Hepatocyte (in vitro differentiated cells): ENCODE results near the gene ROR2.

Experiments
- CTCF ChIP-seq: fragments of 200-600 bp; sonication (generic); IDR thresholded peaks from 2 replicates; pipeline ENCODE4 v1.5.1; 2016; ENCODE audit warnings: antibody characterized with exemption, mild to moderate bottlenecking; ENCODE audit not compliant: poor library complexity
- EZH2 ChIP-seq: fragments of 200-600 bp; sonication (generic); IDR thresholded peaks from 2 replicates; pipeline ENCODE4 v1.6.1; 2016; ENCODE audit warnings: antibody characterized with exemption, mild to moderate bottlenecking, borderline replicate concordance

GRCh38 chr9:91572811-91573210, 377.2 kb downstream of the ROR2 start:
- TF ChIP-seq CTCF, result no peak
- no peak for TF ChIP-seq EZH2
